Measurements from ENCODE around the gene ZNF580. TPM values are rescaled to one million over a fixed set of nuclear protein-coding genes. Genes with fewer than 3 reads are reported as not detected.

The ZNF580 gene
- total and polyA plus RNA-seq, 2 of the 8 experiments (the other 6 are each of a cell fraction or from before 2014, with no cell fraction given): 12.0 to 24.6 TPM

- TF ChIP-seq RBBP5 (IDR thresholded peaks at IDR 0.05; ENCODE audit: borderline replicate concordance, low read depth, low read length): no peak
- no peak for TF ChIP-seq CBX5 (IDR thresholded peaks at IDR 0.05; ENCODE audit: low read depth, low read length)
- no peak for TF ChIP-seq PHF8 (conservative IDR thresholded peaks at IDR 0.05; ENCODE audit: low read depth, low read length)
Observed at GRCh38 chr19:55689411-55690108, 48.8 kb downstream of the ZNF580 start (continued).

Measured in H1 (cell line).